AML-193 (cell line): Measurements from ENCODE around the gene ROPN1B.

Experiments
- DNase-seq, 2 experiments: peaks; one replicate each; lab custom pipeline; 2025; lab: John Stamatoyannopoulos, UW

The ROPN1B gene

DNA sequence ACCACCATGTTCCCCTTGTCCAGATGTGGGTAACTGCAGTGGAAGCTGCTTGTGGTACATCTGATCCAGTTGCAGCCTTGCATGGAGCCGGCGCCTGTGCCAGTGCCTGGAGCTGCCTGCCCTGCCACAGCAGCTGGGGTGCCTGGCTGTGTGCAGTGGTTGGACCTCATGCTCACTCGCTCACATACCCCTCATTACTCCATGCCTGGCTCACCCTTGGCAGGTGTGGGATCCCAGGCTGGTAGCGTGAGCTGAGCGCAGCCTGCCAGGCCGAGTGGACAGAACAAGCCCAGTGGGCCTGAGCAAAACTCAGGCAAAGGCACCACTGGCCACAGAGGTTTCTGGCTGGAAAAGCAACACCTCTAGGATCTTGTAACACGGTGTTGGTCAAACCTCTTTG is 35.7 kb downstream of the ROPN1B start:
- no peak for DNase-seq

- no peak for DNase-seq
Measured at GRCh38 chr3:126005951-126006350, 37.0 kb downstream of the ROPN1B start.

DNA sequence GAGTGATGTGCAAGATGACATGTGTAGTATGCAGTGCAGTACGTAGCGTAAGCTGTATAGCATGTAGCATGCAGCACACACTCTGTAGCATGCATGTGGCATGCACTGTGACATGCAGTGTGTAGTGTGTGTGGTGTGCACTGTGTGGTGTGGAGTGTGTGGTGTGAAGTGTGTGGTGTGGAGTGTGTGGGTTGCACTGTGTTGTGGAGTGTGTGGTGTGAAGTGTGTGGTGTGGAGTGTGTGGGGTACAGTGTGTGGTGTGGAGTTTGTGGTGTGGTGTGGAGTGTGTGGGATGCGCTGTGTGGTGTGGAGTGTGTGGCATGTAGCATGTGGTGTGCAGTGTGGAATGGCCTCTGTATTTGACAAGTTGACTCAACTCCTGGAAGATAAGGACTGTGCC is 39.2 kb downstream of the ROPN1B start:
- DNase-seq: no peak

- DNase-seq: no peak
Measured at GRCh38 chr3:126009181-126009580, 40.2 kb downstream of the ROPN1B start.

GRCh38 chr3:126013751-126014156 is 44.8 kb downstream of the ROPN1B start:
- DNase-seq: no peak

- DNase-seq: no peak
Measured at GRCh38 chr3:126014252-126014651, 45.3 kb downstream of the ROPN1B start.

DNA sequence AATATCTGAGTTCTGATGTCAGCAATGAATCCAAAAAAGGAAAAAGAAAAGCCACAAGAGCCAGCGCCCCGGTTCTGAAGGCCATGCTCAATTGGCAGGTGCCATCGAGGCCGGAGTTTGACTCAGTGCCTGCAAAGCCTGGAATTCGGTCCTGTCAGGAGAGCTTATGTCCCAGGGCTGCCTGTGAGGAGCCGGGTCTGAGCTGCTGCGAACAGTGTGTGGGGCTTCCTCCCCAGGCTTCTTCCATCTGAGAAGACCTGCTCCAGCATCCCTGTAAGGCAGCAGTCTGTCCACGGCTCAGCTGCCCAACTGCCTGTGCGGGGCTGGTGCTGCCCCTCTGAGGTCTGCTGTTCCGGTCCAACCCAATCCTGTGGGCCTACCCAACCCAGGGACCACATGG is 46.1 kb downstream of the ROPN1B start:
- DNase-seq: no peak

- DNase-seq: no peak
Measured at GRCh38 chr3:126016616-126017015, 47.6 kb downstream of the ROPN1B start.

GRCh38 chr3:126017362-126017761 is 48.4 kb downstream of the ROPN1B start:
- no peak for DNase-seq

DNA sequence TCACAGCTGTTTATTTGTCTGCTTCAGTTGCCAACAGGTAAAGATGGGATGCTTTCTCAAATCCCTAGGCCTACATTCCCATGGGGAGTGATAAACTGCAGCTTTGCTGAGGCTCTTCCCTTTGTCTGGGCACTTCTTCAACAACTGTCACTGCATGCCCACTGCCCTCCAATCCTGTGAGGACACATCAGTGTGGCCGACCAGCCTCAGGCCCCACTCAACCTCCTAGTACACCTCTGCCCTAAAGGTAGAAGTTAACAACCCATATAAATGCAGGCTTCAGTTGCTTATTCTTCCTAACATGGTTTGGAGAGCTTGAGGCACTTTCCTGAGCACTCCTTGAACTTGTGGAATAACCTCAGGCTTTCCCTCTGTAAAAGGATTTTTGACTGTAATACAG is 49.6 kb downstream of the ROPN1B start:
- DNase-seq: no peak

GRCh38 chr3:126018995-126019394 is 50.0 kb downstream of the ROPN1B start:
- no peak for DNase-seq

GRCh38 chr3:126019683-126020082 is 50.7 kb downstream of the ROPN1B start:
- DNase-seq: no peak

DNA sequence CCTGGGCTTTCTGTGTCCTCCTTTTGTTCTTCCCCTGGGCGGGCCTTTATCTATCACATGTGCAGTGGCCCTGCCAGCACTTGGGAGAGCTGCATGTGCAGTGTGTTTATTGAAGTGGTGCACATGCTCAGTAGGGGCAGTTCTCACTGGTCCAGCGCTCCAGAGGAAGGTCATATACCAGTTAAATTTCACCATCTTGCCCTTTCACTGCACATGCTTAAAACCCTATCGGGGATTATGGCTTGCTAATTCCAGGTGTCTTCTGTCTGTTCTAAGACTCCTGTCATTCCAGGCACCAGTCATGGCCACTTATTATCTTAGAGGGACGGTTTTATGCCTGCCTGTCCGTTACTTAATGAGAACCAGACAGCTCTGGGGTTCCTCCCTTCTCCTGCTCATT is 52.2 kb downstream of the ROPN1B start:
- DNase-seq: no peak

- no peak for DNase-seq
Measured at GRCh38 chr3:126021702-126022101, 52.7 kb downstream of the ROPN1B start.

GRCh38 chr3:126022741-126023359 is 53.9 kb downstream of the ROPN1B start:
- DNase-seq: no peak

DNA sequence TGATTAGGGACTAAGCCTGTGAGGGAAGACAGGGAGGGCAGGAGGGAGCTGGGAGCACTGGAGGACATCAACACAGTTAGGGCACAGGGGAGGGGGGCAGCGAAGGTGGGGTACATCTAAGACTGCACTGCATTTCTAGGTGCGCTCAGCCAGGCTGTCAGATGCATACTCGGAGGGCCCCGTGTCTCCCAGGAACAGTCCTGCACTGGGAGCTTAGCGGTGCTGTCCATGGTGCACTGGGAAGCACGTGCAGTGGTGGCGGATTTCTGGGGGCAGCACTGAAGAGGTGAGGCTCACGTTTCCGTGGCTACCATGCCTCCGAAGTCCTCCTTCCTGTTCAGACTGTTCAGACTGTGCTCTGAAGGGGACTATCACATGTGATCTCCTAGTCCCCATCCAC is 54.4 kb downstream of the ROPN1B start:
- DNase-seq: no peak

GRCh38 chr3:126024049-126024854 is 55.3 kb downstream of the ROPN1B start:
- DNase-seq: no peak

GRCh38 chr3:126025116-126025729 is 56.2 kb downstream of the ROPN1B start:
- DNase-seq: no peak

DNA sequence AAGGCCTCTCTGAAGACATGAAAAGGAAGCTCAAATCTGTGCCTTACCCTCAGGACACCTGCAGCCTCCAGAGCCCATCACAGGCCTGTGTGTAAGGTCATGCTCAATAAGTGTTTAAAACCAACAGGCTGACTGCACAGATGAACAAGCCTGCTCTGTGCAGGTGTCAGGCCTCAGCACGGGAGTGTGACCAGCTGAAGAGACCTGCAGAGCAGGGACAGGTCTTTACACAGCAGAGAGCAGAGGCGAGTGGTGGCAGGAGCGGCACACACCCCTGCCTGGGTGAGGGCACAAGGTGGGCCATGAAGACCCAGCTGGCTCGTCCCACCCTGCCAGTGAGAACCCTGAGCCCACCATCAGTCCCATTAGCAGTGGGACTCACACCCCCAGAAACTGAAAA is 56.9 kb downstream of the ROPN1B start:
- no peak for DNase-seq

- DNase-seq: no peak
Measured at GRCh38 chr3:126026277-126026751, 57.3 kb downstream of the ROPN1B start.

DNA sequence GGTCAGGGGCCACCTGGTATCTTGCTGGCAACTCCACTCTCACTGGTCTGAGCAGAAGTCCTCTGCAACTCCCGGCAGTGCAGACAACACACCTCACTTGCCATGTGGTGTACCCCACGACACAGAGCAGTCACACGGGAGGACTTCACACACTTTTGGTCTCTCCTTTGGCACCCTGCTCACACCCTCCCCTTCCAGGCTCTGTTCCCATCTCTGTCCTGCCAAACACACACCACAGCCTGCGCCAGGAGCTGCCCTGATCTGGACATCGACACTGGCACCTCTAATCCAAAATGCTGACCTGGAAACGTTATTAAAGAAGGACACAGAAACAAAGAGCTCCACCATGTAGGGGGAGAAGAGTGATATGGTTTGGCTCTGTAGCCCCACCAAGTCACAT is 57.8 kb downstream of the ROPN1B start:
- DNase-seq: no peak

GRCh38 chr3:126028096-126028495 is 59.1 kb downstream of the ROPN1B start:
- no peak for DNase-seq

DNA sequence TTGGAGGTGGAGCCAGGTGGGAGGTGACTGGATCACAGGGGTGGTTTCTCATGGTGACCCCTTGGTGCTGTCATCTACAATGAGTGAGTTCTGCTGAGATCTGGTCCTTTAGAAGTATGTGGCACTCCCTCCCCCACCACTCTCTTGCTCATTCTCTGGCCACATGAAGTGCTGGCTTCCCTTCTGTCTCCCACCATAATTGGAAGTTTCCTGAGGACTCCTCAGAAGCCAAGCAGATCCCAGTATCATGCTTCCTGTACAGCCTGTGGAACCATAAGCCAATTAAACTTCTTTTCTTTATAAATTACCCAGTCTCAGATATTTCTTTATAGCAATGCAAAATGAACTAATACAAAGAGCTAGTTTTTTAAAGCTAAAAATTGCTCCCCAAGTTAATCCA is 60.3 kb downstream of the ROPN1B start:
- no peak for DNase-seq
